Measurements from ENCODE around the gene TAF1D.

DNA sequence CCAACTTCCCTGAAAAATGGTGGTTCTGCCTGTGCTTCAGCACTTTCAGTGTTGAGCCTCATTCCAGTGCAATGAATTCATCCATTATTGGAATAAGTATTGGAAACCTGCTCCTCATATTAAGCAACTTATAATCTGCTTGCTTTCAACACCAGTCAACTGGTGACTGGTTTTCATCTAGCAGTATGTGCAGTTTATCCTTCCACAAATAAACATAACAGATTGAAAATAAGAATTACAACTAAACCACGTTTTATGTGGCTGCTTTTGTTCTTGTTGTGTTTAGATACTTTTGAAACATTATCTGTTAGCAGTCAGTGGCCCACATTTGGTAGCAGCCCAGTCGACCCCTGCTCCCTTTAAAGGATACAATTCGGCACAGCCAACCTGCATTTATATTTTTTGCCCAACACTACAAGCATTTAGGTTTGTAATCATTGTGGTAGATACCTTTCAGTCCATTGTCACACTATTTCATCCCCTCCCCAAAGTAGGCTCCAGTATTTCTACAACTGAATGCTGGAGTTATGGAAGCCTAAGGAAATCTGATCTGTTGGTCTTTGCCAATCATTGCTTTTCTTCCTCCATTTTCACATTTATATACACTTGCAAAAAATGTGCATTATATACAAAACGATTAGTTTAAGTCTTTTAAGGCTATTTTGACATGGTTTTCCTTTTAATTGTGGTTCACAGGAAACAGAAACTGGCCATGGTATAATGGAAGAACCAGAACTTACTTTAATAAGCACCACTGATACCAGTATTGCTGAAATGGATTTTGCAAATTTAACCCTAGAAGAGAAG is 13.1 kb downstream of the TAF1D start:
- TF ChIP-seq, protein P1, sequence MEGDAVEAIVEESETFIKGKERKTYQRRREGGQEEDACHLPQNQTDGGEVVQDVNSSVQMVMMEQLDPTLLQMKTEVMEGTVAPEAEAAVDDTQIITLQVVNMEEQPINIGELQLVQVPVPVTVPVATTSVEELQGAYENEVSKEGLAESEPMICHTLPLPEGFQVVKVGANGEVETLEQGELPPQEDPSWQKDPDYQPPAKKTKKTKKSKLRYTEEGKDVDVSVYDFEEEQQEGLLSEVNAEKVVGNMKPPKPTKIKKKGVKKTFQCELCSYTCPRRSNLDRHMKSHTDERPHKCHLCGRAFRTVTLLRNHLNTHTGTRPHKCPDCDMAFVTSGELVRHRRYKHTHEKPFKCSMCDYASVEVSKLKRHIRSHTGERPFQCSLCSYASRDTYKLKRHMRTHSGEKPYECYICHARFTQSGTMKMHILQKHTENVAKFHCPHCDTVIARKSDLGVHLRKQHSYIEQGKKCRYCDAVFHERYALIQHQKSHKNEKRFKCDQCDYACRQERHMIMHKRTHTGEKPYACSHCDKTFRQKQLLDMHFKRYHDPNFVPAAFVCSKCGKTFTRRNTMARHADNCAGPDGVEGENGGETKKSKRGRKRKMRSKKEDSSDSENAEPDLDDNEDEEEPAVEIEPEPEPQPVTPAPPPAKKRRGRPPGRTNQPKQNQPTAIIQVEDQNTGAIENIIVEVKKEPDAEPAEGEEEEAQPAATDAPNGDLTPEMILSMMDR (IDR thresholded peaks at IDR 0.05; ENCODE audit: low read length) = no peak
- TF ChIP-seq EZH2 (IDR thresholded peaks at IDR 0.05; ENCODE audit: borderline replicate concordance, low read length) = no peak

All from OCI-LY1 (cell line).